Measurements from ENCODE around the gene UBB.
A peak's percentile ranks its signal among the peaks of the same experiment; 100 is the strongest.

Gene UBB

GRCh38 chr17:16380640-16381495 lies at the start of gene UBB:
UBB (plus strand) TSS chr17:16381091; CDS start chr17:16381908, 817 bp downstream.
- Mint-ChIP-seq H3K27ac (peak within 1 kb of the TSS; percentile 93), H3K9me3 (peaks cover 1% of the 10 kb centered on the region), H3K4me1 (peaks cover 40% of the 10 kb centered on the region), H3K4me3 (peak within 1 kb of the TSS; percentile 89), H3K27me3 (peaks cover 13% of the 10 kb centered on the region), H3K36me3 (peaks cover 37% of the 10 kb centered on the region)
- peak; percentile 97 for DNase-seq
- CTCF ChIA-PET: interaction anchor here (0.7 to 2.8 kb wide), 4 partner anchors 15 to 58 kb away, joined by 3 to 15 read pairs (median 5); partner anchors contain the start of gene TRPV2

GRCh38 chr17:16338391-16338790 lies 42.5 kb upstream of the UBB start:
- CTCF ChIA-PET: interaction anchor here (0.8 to 0.9 kb wide), 2 partner anchors 12 to 26 kb away, joined by 3 read pairs; no protein-coding TSS in a partner anchor
- H3K27me3 Mint-ChIP-seq: no peaks in the 10 kb centered on the region

GRCh38 chr17:16339402-16339801 lies 41.5 kb upstream of the UBB start:
- CTCF ChIA-PET: interaction anchor here (0.8 to 0.9 kb wide), 2 partner anchors 13 to 25 kb away, joined by 3 read pairs; no protein-coding TSS in a partner anchor
- Mint-ChIP-seq H3K4me3 (no peak overlapping the region), H3K4me1 (no peaks in the 10 kb centered on the region), H3K9me3 (no peaks in the 10 kb centered on the region), H3K27me3 (no peaks in the 10 kb centered on the region), H3K27ac (no peak overlapping the region), H3K36me3 (peaks cover 6% of the 10 kb centered on the region)
- DNase-seq: no peak

More at GRCh38 chr17:16338391-16338790, 42.5 kb upstream of the UBB start:
- Mint-ChIP-seq H3K36me3 (peaks cover 4% of the 10 kb centered on the region), H3K9me3 (no peaks in the 10 kb centered on the region), H3K27ac (no peak overlapping the region), H3K4me1 (no peaks in the 10 kb centered on the region), H3K4me3 (no peak overlapping the region)
- no peak for DNase-seq

GRCh38 chr17:16339959-16340358 lies 40.9 kb upstream of the UBB start:
- Mint-ChIP-seq H3K36me3 (peaks cover 7% of the 10 kb centered on the region), H3K4me3 (no peak overlapping the region), H3K4me1 (no peaks in the 10 kb centered on the region), H3K27me3 (no peaks in the 10 kb centered on the region), H3K9me3 (no peaks in the 10 kb centered on the region), H3K27ac (no peak overlapping the region)
- CTCF ChIA-PET: no interaction called here
- DNase-seq: no peak

GRCh38 chr17:16342979-16343378 lies 37.9 kb upstream of the UBB start:
- Mint-ChIP-seq H3K27me3 (no peaks in the 10 kb centered on the region), H3K36me3 (peaks cover 9% of the 10 kb centered on the region), H3K27ac (no peak overlapping the region), H3K9me3 (no peaks in the 10 kb centered on the region), H3K4me3 (no peak overlapping the region), H3K4me1 (no peaks in the 10 kb centered on the region)
- DNase-seq: no peak
- CTCF ChIA-PET: interaction anchor here (1.1 kb wide), 1 partner anchor 10 kb away, joined by 3 read pairs; the partner anchor contains the start of gene CENPV

- Mint-ChIP-seq H3K4me1 (no peaks in the 10 kb centered on the region), H3K27me3 (no peaks in the 10 kb centered on the region), H3K9me3 (no peaks in the 10 kb centered on the region), H3K4me3 (no peak overlapping the region), H3K27ac (no peak overlapping the region), H3K36me3 (peaks cover 9% of the 10 kb centered on the region)
- no peak for DNase-seq
- CTCF ChIA-PET: interaction anchor here (1.1 kb wide), 1 partner anchor 10 kb away, joined by 4 read pairs; the partner anchor contains the start of gene CENPV
Observed at GRCh38 chr17:16343569-16343968, 37.3 kb upstream of the UBB start.

- Mint-ChIP-seq H3K27ac (no peak overlapping the region), H3K4me3 (no peak overlapping the region), H3K27me3 (no peaks in the 10 kb centered on the region), H3K4me1 (peaks cover 3% of the 10 kb centered on the region), H3K9me3 (no peaks in the 10 kb centered on the region), H3K36me3 (peaks cover 11% of the 10 kb centered on the region)
- DNase-seq: no peak
- CTCF ChIA-PET: no interaction called here
Observed at GRCh38 chr17:16345565-16345964, 35.3 kb upstream of the UBB start.

- peaks cover 11% of the 10 kb centered on the region for H3K36me3 Mint-ChIP-seq
- H3K27ac Mint-ChIP-seq: no peak overlapping the region
- H3K4me3 Mint-ChIP-seq: no peak overlapping the region
- CTCF ChIA-PET: interaction anchor here (0.6 kb wide), 1 partner anchor 61 kb away, joined by 3 read pairs; no protein-coding TSS in a partner anchor
- no peak for DNase-seq
- peaks cover 10% of the 10 kb centered on the region for H3K4me1 Mint-ChIP-seq
- no peaks in the 10 kb centered on the region for H3K9me3 Mint-ChIP-seq
- no peaks in the 10 kb centered on the region for H3K27me3 Mint-ChIP-seq
Observed at GRCh38 chr17:16346721-16347271, 34.1 kb upstream of the UBB start.

GRCh38 chr17:16348586-16348985 lies 32.3 kb upstream of the UBB start:
- H3K9me3 Mint-ChIP-seq: no peaks in the 10 kb centered on the region
- CTCF ChIA-PET: no interaction called here
- H3K27ac Mint-ChIP-seq: no peak overlapping the region
- DNase-seq: no peak
- H3K4me1 Mint-ChIP-seq: peaks cover 19% of the 10 kb centered on the region
- no peak overlapping the region for H3K4me3 Mint-ChIP-seq
- H3K27me3 Mint-ChIP-seq: peaks cover 9% of the 10 kb centered on the region
- H3K36me3 Mint-ChIP-seq: peaks cover 10% of the 10 kb centered on the region

- CTCF ChIA-PET: interaction anchor here (4.6 kb wide), 1 partner anchor 14 kb away, joined by 28 read pairs; no protein-coding TSS in a partner anchor
- peaks cover 9% of the 10 kb centered on the region for H3K27me3 Mint-ChIP-seq
- DNase-seq: no peak
- no peak overlapping the region for H3K4me3 Mint-ChIP-seq
- H3K4me1 Mint-ChIP-seq: peaks cover 24% of the 10 kb centered on the region
- H3K27ac Mint-ChIP-seq: no peak overlapping the region
- peaks cover 7% of the 10 kb centered on the region for H3K36me3 Mint-ChIP-seq
- H3K9me3 Mint-ChIP-seq: no peaks in the 10 kb centered on the region
Observed at GRCh38 chr17:16349431-16349830, 31.5 kb upstream of the UBB start.

- Mint-ChIP-seq H3K36me3 (peaks cover 7% of the 10 kb centered on the region), H3K4me3 (peak overlapping the region; percentile 91), H3K9me3 (no peaks in the 10 kb centered on the region), H3K27ac (no peak overlapping the region), H3K27me3 (peaks cover 18% of the 10 kb centered on the region), H3K4me1 (peaks cover 24% of the 10 kb centered on the region)
- no peak for DNase-seq
- CTCF ChIA-PET: interaction anchor here (0.7 to 4.6 kb wide), 3 partner anchors 12 to 232 kb away, joined by 3 to 28 read pairs (median 5); no protein-coding TSS in a partner anchor
Observed at GRCh38 chr17:16351831-16352230, 29.1 kb upstream of the UBB start.

- DNase-seq: peak; percentile 48
- peak overlapping the region; percentile 91 for H3K4me3 Mint-ChIP-seq
- CTCF ChIA-PET: interaction anchor here (0.7 to 4.6 kb wide), 6 partner anchors 10 to 231 kb away, joined by 3 to 28 read pairs (median 4); no protein-coding TSS in a partner anchor
- no peaks in the 10 kb centered on the region for H3K9me3 Mint-ChIP-seq
- peaks cover 7% of the 10 kb centered on the region for H3K36me3 Mint-ChIP-seq
- peak overlapping the region; percentile 56 for H3K27ac Mint-ChIP-seq
- H3K4me1 Mint-ChIP-seq: peaks cover 24% of the 10 kb centered on the region
- H3K27me3 Mint-ChIP-seq: peaks cover 18% of the 10 kb centered on the region
Observed at GRCh38 chr17:16352303-16352666, 28.6 kb upstream of the UBB start.

- Mint-ChIP-seq H3K27ac (no peak overlapping the region), H3K36me3 (peaks cover 4% of the 10 kb centered on the region), H3K4me1 (peaks cover 24% of the 10 kb centered on the region), H3K4me3 (peak overlapping the region; percentile 91), H3K27me3 (peaks cover 18% of the 10 kb centered on the region), H3K9me3 (no peaks in the 10 kb centered on the region)
- CTCF ChIA-PET: interaction anchor here (0.8 to 4.6 kb wide), 7 partner anchors 9 to 237 kb away, joined by 3 to 28 read pairs (median 4); no protein-coding TSS in a partner anchor
- peak; percentile 53 for DNase-seq
Observed at GRCh38 chr17:16352667-16353316, 28.1 kb upstream of the UBB start.
